Limb (tissue), 2 donors: ENCODE measurements around the gene SLCO2B1.
A peak's percentile ranks its signal among the peaks of the same experiment; 100 is the strongest.

Source experiments
- DNase-seq, 2 donors: peaks; one replicate each; pipeline ENCODE4 v3.0.0-alpha.2; 2016; ENCODE audit errors: extremely low spot score in 2 of 2

SLCO2B1 gene

DNA sequence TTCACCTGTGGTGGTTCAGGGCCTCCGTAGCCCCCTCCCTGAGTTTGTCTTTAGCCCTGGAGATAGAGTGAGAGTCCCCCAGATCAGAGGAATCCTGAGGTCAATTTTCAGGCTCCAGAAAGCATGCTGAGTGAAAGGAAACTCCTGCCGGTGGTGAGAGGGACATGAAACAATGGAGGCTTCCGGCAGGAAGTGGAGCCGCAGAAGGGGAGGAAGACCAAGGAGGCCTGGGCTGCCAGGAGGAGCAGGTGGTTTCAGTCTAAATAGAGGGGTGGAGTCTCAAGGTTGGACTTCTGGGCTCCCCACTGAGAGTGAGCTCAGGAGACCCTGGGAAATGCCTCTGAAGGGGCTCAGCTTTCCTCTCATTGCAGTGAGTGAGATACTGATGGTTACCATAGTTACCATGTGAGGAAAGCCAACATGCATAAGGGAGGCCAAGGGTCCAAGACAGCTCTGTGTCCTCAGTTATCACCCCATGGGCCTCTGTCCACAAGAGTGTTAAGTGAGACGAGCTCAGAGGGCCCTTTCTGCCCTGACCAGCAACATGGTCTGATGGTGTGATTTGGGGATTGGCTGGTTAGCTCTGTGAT, 10.7 kb downstream of the SLCO2B1 start:
- DNase-seq, result no peak

DNA sequence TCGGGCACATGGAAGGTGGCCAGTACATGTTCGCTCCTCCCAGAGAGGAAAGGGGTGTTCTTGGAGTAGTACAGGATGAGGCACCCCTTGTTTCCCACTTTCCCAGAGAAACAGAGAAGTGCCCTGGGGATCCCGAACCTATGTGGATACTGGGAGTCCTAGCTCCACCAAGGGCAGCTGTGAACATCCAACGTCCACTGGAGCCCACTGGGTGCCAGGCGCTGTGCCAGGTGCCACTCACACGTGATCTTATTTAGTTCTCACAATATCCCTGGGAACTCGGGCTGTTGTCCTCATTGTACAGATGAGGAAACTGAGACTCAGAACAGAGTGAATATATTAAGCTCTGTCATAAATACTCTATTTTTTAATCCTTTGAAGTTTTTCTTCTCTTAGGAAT, 12.0 kb downstream of the SLCO2B1 start:
- no peak for DNase-seq

DNA sequence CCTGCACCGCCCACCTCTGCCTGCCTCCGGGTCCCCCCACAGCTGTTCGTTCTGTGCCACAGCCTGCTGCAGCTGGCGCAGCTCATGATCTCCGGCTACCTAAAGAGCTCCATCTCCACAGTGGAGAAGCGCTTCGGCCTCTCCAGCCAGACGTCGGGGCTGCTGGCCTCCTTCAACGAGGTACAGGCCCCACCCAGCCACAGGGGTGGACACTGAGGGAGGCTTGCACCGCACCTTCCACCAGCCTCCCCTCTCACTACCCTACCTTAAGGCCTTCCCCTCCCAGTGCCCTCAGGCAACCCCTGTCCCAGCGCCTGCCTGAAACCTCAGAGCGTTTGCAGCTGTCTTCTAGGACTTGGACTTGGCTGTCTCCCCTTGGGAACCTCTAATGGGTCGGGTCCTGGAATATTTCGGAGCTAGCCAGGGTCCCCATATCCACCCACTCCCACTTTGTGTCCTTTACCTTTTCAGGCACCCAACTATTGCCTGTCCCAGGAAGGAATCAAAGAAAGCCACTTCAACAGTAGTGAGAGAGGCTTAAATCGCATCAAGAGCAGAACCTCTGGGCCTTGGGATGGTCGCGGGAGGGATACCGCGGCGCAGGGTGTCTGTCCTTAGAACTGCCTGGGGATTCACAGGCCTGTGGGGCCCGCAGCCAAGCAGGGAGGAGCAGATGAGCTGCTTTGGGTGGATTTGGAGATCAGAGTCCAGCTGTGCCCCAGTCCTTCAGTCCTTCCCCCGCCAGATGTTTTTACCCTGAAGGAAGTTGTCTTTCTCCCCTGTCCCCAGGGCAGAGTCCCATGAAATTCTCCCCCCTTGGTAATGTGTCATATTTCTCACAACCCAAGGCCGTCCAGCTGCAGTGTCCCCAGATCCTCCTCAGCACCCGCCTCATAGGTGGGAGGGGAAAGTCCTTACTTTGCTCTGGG, 13.3 kb downstream of the SLCO2B1 start:
- DNase-seq, result peak in 1 of 2 donors; percentile 15

DNA sequence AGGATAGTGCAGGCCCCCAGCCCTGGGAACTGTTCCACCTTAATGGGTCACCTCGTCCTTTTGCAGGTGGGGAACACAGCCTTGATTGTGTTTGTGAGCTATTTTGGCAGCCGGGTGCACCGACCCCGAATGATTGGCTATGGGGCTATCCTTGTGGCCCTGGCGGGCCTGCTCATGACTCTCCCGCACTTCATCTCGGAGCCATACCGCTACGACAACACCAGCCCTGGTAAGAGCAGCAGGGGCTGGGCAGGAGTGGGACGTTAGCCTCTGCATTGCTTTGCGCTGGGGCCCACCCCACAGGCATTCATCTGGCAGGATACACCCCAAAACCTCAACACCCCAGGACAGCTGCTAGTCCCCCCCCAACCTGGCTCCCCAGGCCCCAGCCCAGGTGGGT, 14.8 kb downstream of the SLCO2B1 start:
- DNase-seq, result no peak

DNA sequence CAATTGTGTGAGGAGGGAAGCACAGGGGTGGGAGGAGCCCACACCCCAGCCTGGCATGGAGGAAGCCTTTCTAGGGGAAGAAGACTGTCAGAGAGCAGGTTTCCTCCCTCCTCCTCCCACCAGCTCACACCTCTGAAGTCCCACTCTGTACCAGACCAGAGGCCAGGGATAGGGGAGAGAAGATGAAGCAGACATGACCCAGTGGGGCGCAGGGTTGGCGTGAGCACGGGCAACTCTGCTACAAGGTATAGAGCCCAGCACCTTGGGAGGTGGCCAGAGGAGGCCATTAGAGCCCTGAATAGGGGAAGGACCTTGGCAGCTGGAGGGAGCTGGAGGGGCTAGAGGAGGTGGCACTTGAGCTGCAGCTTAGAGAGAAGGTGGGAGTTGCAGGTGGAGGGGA, 15.9 kb downstream of the SLCO2B1 start:
- DNase-seq, result no peak

DNA sequence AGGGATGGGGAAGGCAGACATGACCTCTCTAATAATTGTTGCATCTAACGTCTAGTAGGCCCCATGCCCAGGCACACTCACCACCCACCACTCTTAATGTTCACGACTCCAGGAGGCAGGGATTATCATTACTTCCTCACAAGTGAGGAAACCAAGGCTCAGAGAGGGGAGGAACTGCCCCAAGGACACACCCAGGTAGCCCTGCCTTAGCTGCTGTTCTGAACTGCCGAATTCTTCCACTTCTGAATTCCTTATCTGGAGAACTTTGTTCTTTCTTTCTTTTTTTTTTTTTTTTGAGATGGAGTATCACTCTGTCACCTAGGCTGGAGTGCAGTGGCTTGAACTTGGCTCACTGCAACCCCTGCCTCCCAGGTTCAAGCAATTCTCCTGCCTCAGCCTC, 16.7 kb downstream of the SLCO2B1 start:
- DNase-seq, result no peak

DNA sequence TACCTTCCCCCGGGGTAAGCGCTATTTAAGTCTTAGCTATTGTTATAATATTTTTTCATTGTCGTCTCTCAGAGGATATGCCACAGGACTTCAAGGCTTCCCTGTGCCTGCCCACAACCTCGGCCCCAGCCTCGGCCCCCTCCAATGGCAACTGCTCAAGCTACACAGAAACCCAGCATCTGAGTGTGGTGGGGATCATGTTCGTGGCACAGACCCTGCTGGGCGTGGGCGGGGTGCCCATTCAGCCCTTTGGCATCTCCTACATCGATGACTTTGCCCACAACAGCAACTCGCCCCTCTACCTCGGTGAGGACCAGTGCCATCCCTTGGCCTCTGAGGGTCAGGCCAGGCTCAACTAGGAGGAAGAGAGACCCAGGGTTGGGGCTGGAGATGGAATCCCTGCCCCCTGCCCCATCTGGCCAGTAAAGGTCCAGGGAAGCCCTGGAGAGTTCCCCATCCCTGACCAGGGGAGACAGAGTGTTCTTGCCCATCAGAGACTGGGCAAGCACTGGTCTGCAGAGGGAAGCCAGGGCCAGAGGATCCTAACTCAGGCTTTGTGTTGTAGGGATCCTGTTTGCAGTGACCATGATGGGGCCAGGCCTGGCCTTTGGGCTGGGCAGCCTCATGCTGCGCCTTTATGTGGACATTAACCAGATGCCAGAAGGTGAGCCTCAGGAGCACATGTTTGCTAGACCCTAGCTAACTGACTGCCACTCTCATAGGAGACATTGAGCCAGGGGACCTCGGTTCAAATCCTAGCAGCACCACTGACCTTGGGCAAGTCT, 18.4 kb downstream of the SLCO2B1 start:
- no peak for DNase-seq

DNA sequence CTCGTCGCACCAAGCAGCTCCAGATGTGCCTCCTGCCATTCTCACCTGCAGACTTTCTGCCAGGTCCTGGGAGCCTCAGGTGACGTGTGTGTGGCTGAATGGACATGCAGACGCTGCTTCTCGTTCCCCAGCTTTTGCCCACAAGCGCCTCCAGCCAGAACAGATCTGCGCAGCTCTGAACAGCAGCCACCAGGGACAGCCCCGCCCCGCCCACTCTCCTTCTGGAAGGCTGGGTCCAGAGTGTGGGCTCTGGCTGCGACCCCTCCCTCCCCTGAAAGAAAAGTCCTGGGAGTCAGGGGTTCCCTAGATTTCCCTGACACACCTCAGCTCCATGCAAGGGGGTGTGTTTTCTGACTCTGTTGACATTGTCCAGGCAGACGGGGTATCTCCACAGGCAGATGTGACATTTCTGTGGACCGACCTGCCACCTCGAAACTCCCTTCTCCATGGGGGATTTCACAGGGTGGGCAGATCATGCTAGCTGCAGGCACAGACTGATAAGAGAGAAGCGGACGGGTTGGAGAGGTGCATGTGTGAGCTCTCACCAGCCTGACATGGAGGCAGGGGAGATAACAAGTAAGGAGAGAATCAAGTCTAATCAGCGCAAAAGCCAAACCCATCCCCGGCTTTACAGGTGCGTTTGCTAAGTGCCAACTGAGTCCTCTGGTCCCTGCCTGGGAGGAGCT, 19.8 kb downstream of the SLCO2B1 start:
- DNase-seq, result no peak

DNA sequence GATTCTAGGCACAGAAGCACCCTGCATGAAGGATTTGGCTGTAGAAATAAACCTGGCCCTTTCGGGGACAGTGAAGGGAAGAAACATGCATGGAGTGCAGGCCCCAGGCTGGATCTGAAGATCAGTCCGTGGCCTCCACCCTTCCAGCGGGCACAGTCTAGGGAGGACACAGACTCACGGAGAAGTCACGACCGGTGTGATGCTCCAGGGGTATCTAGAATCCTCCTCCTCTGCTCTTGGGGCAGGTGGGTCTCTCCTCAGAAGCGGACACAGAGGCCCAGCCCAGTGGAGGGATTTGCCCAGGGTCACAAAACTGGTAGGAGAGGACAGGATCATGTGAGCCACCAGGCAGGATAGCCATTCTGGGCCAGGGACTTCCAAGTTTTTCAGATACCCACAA, 22.4 kb downstream of the SLCO2B1 start:
- DNase-seq, result no peak

DNA sequence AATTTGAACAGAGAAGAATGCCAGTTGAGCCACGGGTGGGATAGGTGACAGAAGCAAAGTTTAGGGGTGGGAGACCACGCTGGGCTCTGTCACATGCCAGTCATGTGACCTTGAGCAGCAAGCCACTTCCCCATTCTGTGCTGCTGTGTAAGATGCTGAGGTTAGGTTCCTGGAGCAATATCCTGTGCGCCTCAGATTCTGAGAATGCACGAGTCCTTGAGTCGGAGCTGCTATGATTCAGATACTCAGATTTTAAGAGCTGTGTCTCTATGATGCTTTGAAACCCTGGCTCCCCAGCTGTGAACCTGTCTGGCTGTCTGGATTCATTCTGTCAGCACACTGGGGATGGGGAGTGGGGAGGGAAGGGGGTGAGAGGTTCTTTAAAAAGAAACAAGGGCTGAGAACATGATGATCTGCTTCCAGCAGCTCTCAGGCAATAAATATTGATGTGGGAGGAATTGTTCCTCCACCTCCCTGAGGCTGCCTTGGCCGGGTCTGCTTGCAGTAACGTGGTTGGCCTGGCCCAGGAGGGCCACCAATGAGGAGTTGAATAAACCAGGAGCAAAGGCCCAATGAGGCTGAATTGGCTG, 24.0 kb downstream of the SLCO2B1 start:
- peak in 1 of 2 donors; percentile 46 for DNase-seq

DNA sequence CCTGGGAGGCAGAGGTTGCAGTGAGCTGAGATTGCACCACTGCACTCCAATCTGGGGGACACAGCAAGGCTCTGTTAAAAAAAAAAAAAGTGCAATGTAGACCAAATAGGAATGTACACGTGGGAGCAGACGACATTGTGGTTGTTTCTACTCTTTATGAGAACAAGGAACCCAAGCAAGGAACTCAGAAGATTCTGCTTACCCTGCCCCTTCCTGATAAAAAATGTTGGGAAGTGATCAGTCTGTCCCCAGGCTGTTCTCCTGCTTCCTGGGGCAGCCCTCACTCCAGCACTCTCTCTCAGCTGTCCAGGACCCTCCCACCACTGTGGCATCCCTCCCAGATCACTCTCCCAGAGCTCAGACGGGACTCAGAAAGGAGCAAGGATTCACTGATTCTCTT, 31.8 kb downstream of the SLCO2B1 start:
- DNase-seq, result no peak

DNA sequence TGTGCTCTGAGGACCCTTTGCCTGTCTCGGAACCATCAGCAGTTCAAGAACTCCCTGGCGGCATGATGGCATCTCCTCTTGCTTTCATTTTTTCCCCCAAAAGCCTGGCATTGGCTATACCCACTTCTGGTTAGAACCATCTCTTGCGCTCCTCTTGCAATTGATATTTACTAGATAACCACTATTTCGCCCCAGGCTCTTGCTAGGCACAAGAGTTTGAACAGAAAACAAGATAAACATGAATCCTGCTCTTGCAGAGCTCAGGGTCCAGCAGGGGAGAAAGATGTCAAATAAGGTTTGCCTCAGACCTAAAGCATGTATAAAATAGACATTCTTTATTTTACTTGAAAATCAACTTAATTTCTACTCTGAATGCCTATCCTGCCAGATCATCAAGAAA, 33.1 kb downstream of the SLCO2B1 start:
- no peak for DNase-seq

DNA sequence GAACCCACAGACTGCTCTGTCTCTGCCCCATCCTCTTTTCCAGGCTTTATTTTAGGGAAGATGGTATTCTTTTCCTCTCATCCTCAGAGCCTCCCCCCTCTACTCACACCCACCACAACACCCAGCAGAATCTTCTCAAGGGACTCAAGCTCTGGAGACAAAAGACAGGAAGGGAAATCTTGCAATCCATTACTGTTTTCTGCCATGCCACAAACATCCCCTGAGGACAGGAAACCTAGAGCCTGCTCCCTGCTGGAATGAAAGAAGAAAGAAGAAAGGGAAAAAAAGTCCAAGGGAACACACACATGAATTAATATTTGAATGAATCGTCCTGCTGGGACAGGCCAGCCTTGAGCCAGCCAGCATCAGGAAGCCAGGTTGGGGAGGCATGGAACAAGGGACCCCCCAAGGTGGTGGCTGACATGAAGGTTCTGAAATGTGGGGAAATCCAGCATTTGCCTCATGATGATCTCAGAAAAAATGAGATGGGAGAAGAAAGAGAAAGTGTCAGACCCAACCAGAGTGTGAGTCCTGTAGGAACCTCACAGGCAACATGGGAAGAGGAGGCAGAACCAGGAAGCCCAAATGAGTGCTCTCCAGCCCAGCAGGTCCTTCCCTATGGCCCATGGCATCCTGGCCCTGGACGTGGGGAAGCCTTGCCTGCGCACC, 34.0 kb downstream of the SLCO2B1 start:
- no peak for DNase-seq

DNA sequence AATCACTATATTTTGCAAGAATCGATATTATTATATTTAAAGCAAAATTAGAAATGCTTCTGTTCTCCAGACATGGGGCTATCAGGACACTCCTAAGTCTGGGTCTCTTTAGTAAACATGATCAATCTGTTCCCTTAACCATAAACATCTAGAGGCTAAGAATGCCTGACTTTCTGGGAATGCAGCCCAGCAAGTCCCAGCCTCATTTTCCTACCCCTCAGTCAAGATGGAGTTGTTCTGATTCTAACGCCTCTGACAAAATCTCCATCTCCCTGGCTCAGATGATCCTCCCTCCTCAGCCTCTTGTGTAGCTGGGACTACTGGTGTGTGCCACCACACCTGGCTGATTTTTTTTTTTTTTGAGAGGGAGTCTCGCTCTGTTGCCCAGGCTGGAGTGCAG, 35.0 kb downstream of the SLCO2B1 start:
- no peak for DNase-seq

DNA sequence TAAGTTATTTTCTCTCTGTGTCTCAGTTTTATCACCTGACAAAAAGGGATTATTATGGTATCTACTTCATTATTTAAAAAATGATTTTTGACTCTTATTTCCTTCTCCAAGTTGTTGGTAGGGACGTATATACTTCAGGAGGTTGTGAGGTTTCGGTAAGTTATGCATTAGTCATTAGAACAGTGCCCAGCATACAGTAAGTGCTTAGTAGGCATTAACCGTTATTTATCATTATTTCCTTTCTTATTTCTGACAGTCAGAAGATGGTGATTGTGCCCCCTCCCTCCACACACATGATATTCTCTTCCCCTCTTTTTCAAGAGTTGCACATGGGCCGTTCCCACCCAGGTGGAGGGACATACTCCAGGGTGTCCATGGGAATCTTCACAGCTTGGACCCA, 36.1 kb downstream of the SLCO2B1 start:
- DNase-seq, result no peak

DNA sequence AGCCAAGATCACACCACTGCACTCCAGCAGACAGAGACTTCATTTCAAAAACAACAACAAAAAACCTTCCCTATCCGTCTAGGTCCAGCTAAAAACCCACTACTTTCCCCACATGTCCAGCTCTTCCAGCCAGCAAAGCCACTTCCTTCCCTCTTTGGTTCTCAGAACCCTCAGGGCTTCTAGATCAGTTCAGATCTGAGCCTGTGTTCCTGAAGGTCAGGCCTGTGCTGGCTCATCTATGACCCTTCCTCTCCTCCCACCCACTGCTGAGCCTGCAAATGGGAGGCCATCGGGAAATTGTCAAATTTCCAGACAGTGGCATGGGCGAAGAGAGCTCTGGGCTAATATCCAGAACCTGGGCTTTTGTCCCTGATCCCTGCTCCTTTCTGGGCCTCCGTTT, 37.8 kb downstream of the SLCO2B1 start:
- no peak for DNase-seq

DNA sequence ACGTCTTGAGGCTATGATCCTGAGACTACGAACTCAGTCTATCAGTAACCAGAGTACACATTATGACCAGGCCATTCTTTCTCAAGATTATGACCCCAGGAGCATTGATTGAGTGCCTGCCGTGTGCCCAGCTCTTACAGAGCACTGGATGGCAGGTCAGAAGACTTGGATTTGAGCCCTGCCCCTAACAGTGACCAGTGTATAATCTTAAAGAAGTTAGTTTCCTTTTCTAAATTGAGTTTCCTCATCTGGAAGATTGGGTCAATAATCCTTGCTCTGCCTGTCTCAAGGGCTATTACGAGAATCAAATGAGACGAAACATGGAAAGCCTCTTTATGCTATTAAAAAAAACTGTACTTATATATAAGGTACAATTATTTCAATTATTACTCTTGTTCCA, 38.2 kb downstream of the SLCO2B1 start:
- no peak for DNase-seq

DNA sequence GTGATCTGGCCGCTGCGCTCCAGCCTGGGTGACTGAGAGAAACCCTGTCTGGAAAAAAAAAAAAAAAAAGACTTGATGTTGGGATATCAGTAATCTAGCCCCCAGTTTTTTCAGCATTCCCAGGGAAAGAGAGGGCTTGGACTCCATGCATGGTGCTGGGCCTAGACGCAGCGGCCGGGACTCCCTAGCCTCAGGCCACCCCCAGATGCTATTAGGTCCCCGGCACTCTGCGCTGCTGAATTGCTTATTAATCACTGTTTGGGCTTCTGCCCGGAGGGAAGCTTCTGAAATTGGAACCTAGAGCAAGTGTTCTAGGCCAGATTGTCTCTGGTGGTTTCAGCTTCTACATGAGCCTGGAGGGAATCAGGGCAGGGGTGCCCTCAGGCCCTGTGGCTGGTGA, 39.0 kb downstream of the SLCO2B1 start:
- DNase-seq, result no peak

DNA sequence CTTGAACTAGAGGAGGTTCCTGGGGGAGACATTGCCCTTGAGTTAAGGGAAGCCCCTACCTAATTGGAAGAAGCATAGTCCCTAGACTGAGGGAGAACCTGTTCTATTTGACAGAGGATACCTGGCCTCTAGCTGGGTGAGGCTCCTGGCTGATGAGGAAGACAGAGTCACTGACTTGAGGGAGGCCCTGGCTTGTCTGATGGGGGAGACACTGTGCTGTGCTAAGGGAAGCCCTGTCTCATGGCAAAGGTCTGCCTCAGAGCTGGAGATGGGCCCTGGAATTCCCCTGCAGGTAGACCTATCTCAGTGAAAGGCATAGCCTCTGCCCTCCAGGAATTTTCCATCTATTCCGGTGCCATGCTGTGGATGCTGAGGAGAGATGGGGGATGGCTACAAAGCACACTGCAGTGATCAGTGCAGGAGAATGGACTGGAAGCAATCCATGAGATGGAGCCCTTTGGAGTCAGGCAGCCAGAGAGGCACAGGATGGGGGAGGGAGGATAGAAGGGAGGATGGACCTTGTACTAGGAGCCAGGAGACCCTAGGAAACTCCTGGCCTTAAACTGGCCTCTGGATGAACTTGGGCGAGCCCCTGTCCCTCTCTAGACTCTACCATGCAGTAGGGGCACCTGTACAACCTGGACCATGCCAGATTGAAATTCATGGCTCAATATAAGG, 39.9 kb downstream of the SLCO2B1 start:
- DNase-seq, result no peak

DNA sequence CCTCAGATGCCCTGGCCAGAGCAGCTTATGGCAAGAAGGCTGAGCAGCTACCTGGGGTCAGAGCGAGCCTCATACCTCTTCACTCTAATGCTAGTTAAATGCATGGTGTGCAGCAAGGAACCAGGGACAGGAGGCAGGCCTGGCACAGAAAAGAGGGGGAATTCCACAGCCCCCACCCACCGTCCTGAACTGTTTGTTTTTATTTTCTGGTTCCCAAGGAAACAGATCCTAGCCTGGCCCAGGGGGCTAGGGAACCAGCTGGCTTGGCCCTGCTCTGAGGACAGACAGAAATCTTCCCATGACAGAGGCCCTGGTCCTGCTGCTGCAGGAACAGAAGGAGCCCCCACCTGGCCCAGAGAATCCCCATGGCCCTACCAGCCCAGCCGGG, 40.4 kb downstream of the SLCO2B1 start:
- DNase-seq, result peak; percentile 70 to 71
